8988T (cell line): ENCODE data around the gene FAM83F.

Source experiments
- DNase-seq: peaks from one replicate; pipeline ENCODE4 v3.0.0; 2011

The FAM83F gene

GRCh38 chr22:40076702-40077645 lies 82.2 kb downstream of the FAM83F start:
- no peak for DNase-seq

GRCh38 chr22:40077646-40078016 lies 82.9 kb downstream of the FAM83F start:
- no peak for DNase-seq

GRCh38 chr22:40081662-40082061 lies 86.9 kb downstream of the FAM83F start:
- no peak for DNase-seq

- no peak for DNase-seq
Observed at GRCh38 chr22:40082184-40082583, 87.4 kb downstream of the FAM83F start.

- DNase-seq: no peak
Observed at GRCh38 chr22:40083794-40084193, 89.0 kb downstream of the FAM83F start.

GRCh38 chr22:40084246-40084645 lies 89.5 kb downstream of the FAM83F start:
- DNase-seq: no peak

GRCh38 chr22:40088818-40089217 lies 94.1 kb downstream of the FAM83F start:
- DNase-seq: no peak
